IMR-90 (cell line): ENCODE results near the gene NLGN1.

Source experiments
- CEBPB ChIP-seq: IDR thresholded peaks from 2 replicates; pipeline ENCODE4 v1.6.1; 2012; ENCODE audit warnings: low read depth, low read length, improper control_type of control experiment
- MAFK ChIP-seq: IDR thresholded peaks from 2 replicates; pipeline ENCODE4 v1.6.1; 2012; ENCODE audit warnings: low read depth, low read length, improper control_type of control experiment
- POLR2A ChIP-seq: IDR thresholded peaks from 2 replicates; pipeline ENCODE4 v1.6.1; 2012; ENCODE audit warnings: mild to moderate bottlenecking, low read depth, low read length
- RAD21 ChIP-seq: IDR thresholded peaks from 2 replicates; pipeline ENCODE4 v1.6.1; 2012; ENCODE audit warnings: low read length, improper control_type of control experiment
- RCOR1 ChIP-seq: IDR thresholded peaks from 2 replicates; pipeline ENCODE4 v1.6.1; 2012; ENCODE audit warnings: mild to moderate bottlenecking, low read length, improper control_type of control experiment; ENCODE audit not compliant: insufficient replicate concordance
- RFX5 ChIP-seq: IDR thresholded peaks from 2 replicates; pipeline ENCODE4 v1.8.0; 2012; ENCODE audit warnings: low read depth, mild to moderate bottlenecking, low read length, moderate library complexity
- SMC3 ChIP-seq: fragments of 150-350 bp; IDR thresholded peaks from 2 replicates; pipeline ENCODE4 v1.6.1; 2016; ENCODE audit warnings: low read depth, mild to moderate bottlenecking, antibody characterized with exemption, low read length, moderate library complexity
- TF ChIP-seq, protein P1 (sequence below): conservative IDR thresholded peaks from 2 replicates; pipeline ENCODE4 v1.5.1; 2012; ENCODE audit warnings: mild to moderate bottlenecking, low read depth, low read length, improper control_type of control experiment

DNA sequence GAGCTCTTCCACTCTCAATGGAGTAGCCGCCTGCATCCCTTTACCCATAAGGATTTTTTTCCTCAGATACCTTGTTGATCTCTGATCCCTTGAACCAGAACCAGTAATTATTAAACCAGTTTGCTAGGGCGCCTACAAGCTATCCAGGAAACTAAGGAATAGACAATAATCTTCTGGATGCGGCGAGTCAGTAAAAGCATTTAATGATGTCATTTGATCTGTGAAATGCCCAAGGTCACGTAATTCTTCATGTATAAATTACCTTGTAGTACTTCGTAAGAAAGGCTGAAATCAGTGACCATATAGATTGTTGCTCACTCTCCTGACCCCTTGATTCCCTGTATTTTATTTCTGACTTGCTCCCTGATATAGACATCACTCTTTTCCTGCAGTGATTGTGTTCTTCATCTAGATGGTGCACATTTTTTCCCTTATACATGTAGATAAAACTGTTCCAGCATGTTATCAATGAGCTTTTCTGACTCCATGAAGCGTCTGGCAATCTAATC is 913.0 kb downstream of the NLGN1 start:
- TF ChIP-seq RCOR1 (no peak), POLR2A (no peak), RFX5 (no peak), CEBPB (no peak), SMC3 (no peak), MAFK (no peak), RAD21 (no peak)
- TF ChIP-seq, protein P1, sequence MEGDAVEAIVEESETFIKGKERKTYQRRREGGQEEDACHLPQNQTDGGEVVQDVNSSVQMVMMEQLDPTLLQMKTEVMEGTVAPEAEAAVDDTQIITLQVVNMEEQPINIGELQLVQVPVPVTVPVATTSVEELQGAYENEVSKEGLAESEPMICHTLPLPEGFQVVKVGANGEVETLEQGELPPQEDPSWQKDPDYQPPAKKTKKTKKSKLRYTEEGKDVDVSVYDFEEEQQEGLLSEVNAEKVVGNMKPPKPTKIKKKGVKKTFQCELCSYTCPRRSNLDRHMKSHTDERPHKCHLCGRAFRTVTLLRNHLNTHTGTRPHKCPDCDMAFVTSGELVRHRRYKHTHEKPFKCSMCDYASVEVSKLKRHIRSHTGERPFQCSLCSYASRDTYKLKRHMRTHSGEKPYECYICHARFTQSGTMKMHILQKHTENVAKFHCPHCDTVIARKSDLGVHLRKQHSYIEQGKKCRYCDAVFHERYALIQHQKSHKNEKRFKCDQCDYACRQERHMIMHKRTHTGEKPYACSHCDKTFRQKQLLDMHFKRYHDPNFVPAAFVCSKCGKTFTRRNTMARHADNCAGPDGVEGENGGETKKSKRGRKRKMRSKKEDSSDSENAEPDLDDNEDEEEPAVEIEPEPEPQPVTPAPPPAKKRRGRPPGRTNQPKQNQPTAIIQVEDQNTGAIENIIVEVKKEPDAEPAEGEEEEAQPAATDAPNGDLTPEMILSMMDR, result no peak
